ENCODE results near the gene LYPD6. TPM values are rescaled to one million over a fixed set of nuclear protein-coding genes. Genes with fewer than 3 reads are reported as not detected.

Gene LYPD6
- total and polyA plus RNA-seq, 2 donors (not counting 3 experiments of a cell fraction or from before 2014, with no cell fraction given): 3.0 to 4.0 TPM

DNA sequence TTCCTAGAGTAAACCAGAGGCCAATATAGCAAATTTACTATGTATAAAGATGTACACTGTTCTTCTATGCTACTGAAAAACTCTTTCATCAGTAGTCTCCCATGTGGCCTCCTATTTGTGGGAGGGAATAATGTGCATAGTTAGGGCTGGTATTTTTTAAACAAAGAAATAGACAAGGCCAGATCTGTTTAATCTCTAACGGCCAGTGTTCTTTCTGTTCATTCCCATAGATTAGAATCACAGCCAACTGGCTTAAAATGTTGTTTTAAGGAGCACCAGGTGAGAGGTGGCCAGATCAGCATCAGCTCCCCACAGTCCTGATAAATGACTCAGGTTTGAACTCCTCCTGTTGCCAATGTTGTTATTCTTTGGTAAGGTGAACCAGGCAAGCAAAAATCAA lies 12.1 kb downstream of the LYPD6 start:
- no peak overlapping the region for H3K4me3 ChIP-seq (replicated peaks in 1 of 3; ENCODE audit: insufficient read depth in 1 of 3, low read depth in 1 of 3, low read length in 3 of 3)
- no peaks in the 10 kb centered on the region for H3K4me1 ChIP-seq (ENCODE audit: control insufficient read depth, extremely low read depth, insufficient read depth, low read length)
- no TSS peak for BruUV-seq (replicated peaks)
- no peak for DNase-seq (ENCODE audit: low read depth, low spot score)
- ChIA-PET POLR2A (no interaction called here), CTCF (no interaction called here)
- H3K27me3 ChIP-seq (ENCODE audit: control insufficient read depth in 2 of 2, insufficient read depth in 2 of 2, low read length in 2 of 2): no peaks in the 10 kb centered on the region
- no peak for FAIRE-seq
- H3K36me3 ChIP-seq (ENCODE audit: control insufficient read depth in 2 of 2, extremely low read depth in 1 of 2, insufficient read depth in 2 of 2, low read length in 2 of 2): no peaks in the 10 kb centered on the region
- no peak overlapping the region for H3K27ac ChIP-seq (ENCODE audit: insufficient read depth, low read depth, low read length)
- no peaks in the 10 kb centered on the region for H3K9me3 ChIP-seq (replicated peaks; ENCODE audit: control insufficient read depth, insufficient read depth, low read length)
- no peaks in the 10 kb centered on the region for H4K20me1 ChIP-seq (replicated peaks; ENCODE audit: control insufficient read depth, extremely low read depth, insufficient read depth, low read length)
- H2AFZ ChIP-seq (ENCODE audit: low read depth, low read length): no peak overlapping the region
- H3K9ac ChIP-seq (replicated peaks; ENCODE audit: extremely low read depth, insufficient read depth, low read length): no peak overlapping the region
- TF ChIP-seq JUN (IDR thresholded peaks at IDR 0.05; ENCODE audit: borderline replicate concordance, insufficient read depth, insufficient read length, low read depth): no peak
- TF ChIP-seq POLR2AphosphoS5 (IDR thresholded peaks at IDR 0.05; ENCODE audit: insufficient read depth, low read depth, low read length): no peak
- TF ChIP-seq MYC (IDR thresholded peaks at IDR 0.05; ENCODE audit: low read depth, low read length): no peak
- TF ChIP-seq POLR2A (IDR thresholded peaks at IDR 0.05; ENCODE audit: low read depth, low read length): no peak
- TF ChIP-seq GATA2 (IDR thresholded peaks at IDR 0.05; ENCODE audit: insufficient read depth, insufficient read length, low read depth, low read length): no peak
- TF ChIP-seq EZH2 (IDR thresholded peaks at IDR 0.05; ENCODE audit: borderline replicate concordance, low read depth, low read length, severe bottlenecking): no peak
- no peak for TF ChIP-seq FOS (IDR thresholded peaks at IDR 0.05; ENCODE audit: borderline replicate concordance, insufficient read depth, low read length)
- TF ChIP-seq, protein P1, sequence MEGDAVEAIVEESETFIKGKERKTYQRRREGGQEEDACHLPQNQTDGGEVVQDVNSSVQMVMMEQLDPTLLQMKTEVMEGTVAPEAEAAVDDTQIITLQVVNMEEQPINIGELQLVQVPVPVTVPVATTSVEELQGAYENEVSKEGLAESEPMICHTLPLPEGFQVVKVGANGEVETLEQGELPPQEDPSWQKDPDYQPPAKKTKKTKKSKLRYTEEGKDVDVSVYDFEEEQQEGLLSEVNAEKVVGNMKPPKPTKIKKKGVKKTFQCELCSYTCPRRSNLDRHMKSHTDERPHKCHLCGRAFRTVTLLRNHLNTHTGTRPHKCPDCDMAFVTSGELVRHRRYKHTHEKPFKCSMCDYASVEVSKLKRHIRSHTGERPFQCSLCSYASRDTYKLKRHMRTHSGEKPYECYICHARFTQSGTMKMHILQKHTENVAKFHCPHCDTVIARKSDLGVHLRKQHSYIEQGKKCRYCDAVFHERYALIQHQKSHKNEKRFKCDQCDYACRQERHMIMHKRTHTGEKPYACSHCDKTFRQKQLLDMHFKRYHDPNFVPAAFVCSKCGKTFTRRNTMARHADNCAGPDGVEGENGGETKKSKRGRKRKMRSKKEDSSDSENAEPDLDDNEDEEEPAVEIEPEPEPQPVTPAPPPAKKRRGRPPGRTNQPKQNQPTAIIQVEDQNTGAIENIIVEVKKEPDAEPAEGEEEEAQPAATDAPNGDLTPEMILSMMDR (IDR thresholded peaks at IDR 0.05; ENCODE audit: extremely low read depth in 1 of 2, insufficient read depth in 1 of 2, low read depth in 1 of 2, low read length in 2 of 2): no peak
- TF ChIP-seq, protein P2, sequence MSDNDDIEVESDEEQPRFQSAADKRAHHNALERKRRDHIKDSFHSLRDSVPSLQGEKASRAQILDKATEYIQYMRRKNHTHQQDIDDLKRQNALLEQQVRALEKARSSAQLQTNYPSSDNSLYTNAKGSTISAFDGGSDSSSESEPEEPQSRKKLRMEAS (IDR thresholded peaks at IDR 0.05; ENCODE audit: insufficient read depth, insufficient read length): no peak
- dilution Hi-C loops (cut with MboI; ENCODE audit: extremely low pct_ligation_motif_present, low sequenced_read_pairs): no loop called here
- no peak overlapping the region for H3K4me2 ChIP-seq (ENCODE audit: insufficient read depth, low read length)
- H3K9me1 ChIP-seq (replicated peaks; ENCODE audit: control insufficient read depth, extremely low read depth, insufficient read depth, low read length): no peaks in the 10 kb centered on the region
- H3K79me2 ChIP-seq (ENCODE audit: control insufficient read depth, insufficient read depth, low read length): no peaks in the 10 kb centered on the region
- intact Hi-C loops (cut with micrococcal nuclease): no loop called here

All from endothelial cell of umbilical vein (primary cell).